Bronchial epithelial cell (primary cell): ENCODE measurements around the gene ANKFN1. TPM values are rescaled to one million over a fixed set of nuclear protein-coding genes. Genes with fewer than 3 reads are reported as not detected.

Source experiments
- DNase-seq: peaks from one replicate; pipeline ENCODE4 v3.0.0-alpha.2; 2010; ENCODE audit warnings: low read depth
- FAIRE-seq: peaks from 2 replicates; lab custom pipeline; 2011; peaks lifted over from hg19 to GRCh38; lab: Jason Lieb, UNC
- H3K27me3 ChIP-seq: 2 replicates; pipeline ENCODE4 v1.5.1; 2011; ENCODE audit warnings: low read length; ENCODE audit not compliant: control insufficient read depth, insufficient read depth
- H3K36me3 ChIP-seq: 2 replicates; pipeline ENCODE4 v1.5.1; 2011; ENCODE audit warnings: low read length; ENCODE audit not compliant: control insufficient read depth, insufficient read depth
- H3K4me3 ChIP-seq: 2 replicates; pipeline ENCODE4 v1.5.1; 2011; ENCODE audit warnings: mild to moderate bottlenecking, low read depth, low read length, control low read depth
- CTCF ChIP-seq: IDR thresholded peaks from 2 replicates; pipeline ENCODE4 v1.5.1; 2011; ENCODE audit warnings: mild to moderate bottlenecking, moderate library complexity, low read length, control low read depth, inconsistent platforms; ENCODE audit not compliant: insufficient read depth, severe bottlenecking
- total RNA-seq: library from RNA; depleted of rRNA; stranded (reverse); fragments of >200 nt; gene quantifications from 2 replicates; pipeline ENCODE4 v1.2.1, GENCODE V29; 2014

The ANKFN1 gene
- total RNA-seq, 1 donor from 2014 or later = under 0.01 TPM

GRCh38 chr17:56158915-56159825, 5.9 kb downstream of the ANKFN1 start:
- Histone ChIP-seq H3K4me3 (no peak overlapping the region), H3K27me3 (no peaks in the 10 kb centered on the region), H3K36me3 (no peaks in the 10 kb centered on the region)
- FAIRE-seq = no peak
- TF ChIP-seq CTCF = no peak
- no peak for DNase-seq

GRCh38 chr17:56159826-56160380, 6.6 kb downstream of the ANKFN1 start:
- DNase-seq (no peak), FAIRE-seq (no peak)
- no peak overlapping the region for H3K4me3 ChIP-seq
- no peak for TF ChIP-seq CTCF
- H3K27me3 ChIP-seq = no peaks in the 10 kb centered on the region
- H3K36me3 ChIP-seq = no peaks in the 10 kb centered on the region

GRCh38 chr17:56160422-56160821, 7.1 kb downstream of the ANKFN1 start:
- no peak for DNase-seq
- TF ChIP-seq CTCF = no peak
- Histone ChIP-seq H3K36me3 (no peaks in the 10 kb centered on the region), H3K27me3 (no peaks in the 10 kb centered on the region), H3K4me3 (no peak overlapping the region)
- FAIRE-seq = no peak

- no peak for TF ChIP-seq CTCF
- FAIRE-seq (no peak), DNase-seq (no peak)
- Histone ChIP-seq H3K4me3 (no peak overlapping the region), H3K27me3 (no peaks in the 10 kb centered on the region), H3K36me3 (no peaks in the 10 kb centered on the region)
These were observed 11.9 kb downstream of the ANKFN1 start for GRCh38 chr17:56165072-56165641.

GRCh38 chr17:56167491-56167890, 14.2 kb downstream of the ANKFN1 start:
- H3K27me3 ChIP-seq = no peaks in the 10 kb centered on the region
- no peaks in the 10 kb centered on the region for H3K36me3 ChIP-seq
- H3K4me3 ChIP-seq = no peak overlapping the region
- DNase-seq = no peak
- FAIRE-seq = no peak
- no peak for TF ChIP-seq CTCF
